Panc1 (cell line): ENCODE measurements around the gene GATD1. TPM values are rescaled to one million over a fixed set of nuclear protein-coding genes. Genes with fewer than 3 reads are reported as not detected.

ENCODE experiments used
- ATAC-seq: fragments of 200-7000 bp; cut with Tn5 transposase; 2 replicates; pipeline ENCODE4 v1.9.1; 2020; ENCODE audit warnings: mild to moderate bottlenecking, moderate library complexity
- BruUV-seq: library from RNA; stranded (reverse); fragments of 400-500 nt; replicated peaks from 2 replicates; lab custom pipeline; 2021; lab: Mats Ljungman, UMichigan
- CTCF ChIA-PET: fragments of 300-600 bp; sonication (Branson Sonifier 250); formaldehyde crosslinking; loops from one replicate; lab custom pipeline; 2022; ENCODE audit warnings: antibody characterized with exemption; lab: Charles Lee
- POLR2A ChIA-PET: fragments of 300-600 bp; sonication (Branson Sonifier 250); formaldehyde crosslinking; loops from one replicate; lab custom pipeline; 2022; ENCODE audit warnings: antibody characterized with exemption; lab: Charles Lee
- DNase-seq: peaks from one replicate; pipeline ENCODE4 v3.0.0-alpha.2; 2010; ENCODE audit warnings: low read depth, low spot score
- H3K27ac ChIP-seq: 2 replicates; pipeline ENCODE4 v1.5.1; 2011; ENCODE audit warnings: mild to moderate bottlenecking, low read length, inconsistent platforms
- H3K27me3 ChIP-seq: fragments of 200-500 bp; sonication (Bioruptor generic); 2 replicates; pipeline ENCODE4 v1.6.0; 2014; ENCODE audit warnings: low read length, inconsistent platforms; ENCODE audit not compliant: control insufficient read depth, insufficient read depth
- H3K36me3 ChIP-seq: fragments of 200-500 bp; sonication (Bioruptor generic); 2 replicates; pipeline ENCODE4 v1.5.1; 2014; ENCODE audit warnings: inconsistent platforms, mild to moderate bottlenecking, low read length, moderate library complexity; ENCODE audit not compliant: control insufficient read depth, insufficient read depth
- H3K4me1 ChIP-seq: 2 replicates; pipeline ENCODE4 v1.5.1; 2011; ENCODE audit warnings: inconsistent platforms, mild to moderate bottlenecking, low read length, moderate library complexity; ENCODE audit not compliant: control insufficient read depth, insufficient read depth
- H3K4me3 ChIP-seq, 2 experiments: 2 replicates each; pipeline ENCODE4 v1.5.1; 2011 to 2012; ENCODE audit warnings: low read depth in 2 of 2, low read length in 2 of 2, mild to moderate bottlenecking in 2 of 2, inconsistent platforms in 1 of 2, moderate library complexity in 1 of 2
- H3K9me3 ChIP-seq: fragments of 200-500 bp; sonication (Bioruptor generic); 2 replicates; pipeline ENCODE4 v1.5.1; 2014; ENCODE audit warnings: low read depth, mild to moderate bottlenecking, inconsistent platforms, low read length, moderate library complexity; ENCODE audit not compliant: control insufficient read depth, insufficient read depth
- CTCF ChIP-seq: fragments of 450-650 bp; IDR thresholded peaks from 2 replicates; pipeline ENCODE4 v1.5.1; 2017; ENCODE audit warnings: mild to moderate bottlenecking
- POLR2AphosphoS5 ChIP-seq: IDR thresholded peaks from 2 replicates; pipeline ENCODE4 v1.6.1; 2012; ENCODE audit warnings: mild to moderate bottlenecking, low read depth, low read length, moderate library complexity
- REST ChIP-seq, 2 experiments: IDR thresholded peaks; 2 replicates each; pipeline ENCODE4 v1.6.1; 2011 to 2012; ENCODE audit warnings: low read depth in 2 of 2, control low read depth in 1 of 2, low read length in 1 of 2, mild to moderate bottlenecking in 1 of 2, moderate library complexity in 1 of 2; ENCODE audit not compliant: insufficient read depth in 1 of 2
- SIN3A ChIP-seq: IDR thresholded peaks from 2 replicates; pipeline ENCODE4 v1.6.1; 2012; ENCODE audit warnings: low read depth, mild to moderate bottlenecking, low read length, moderate library complexity, borderline replicate concordance; ENCODE audit not compliant: insufficient read depth
- TCF7L2 ChIP-seq: IDR thresholded peaks from 2 replicates; pipeline ENCODE4 v1.6.1; 2011; ENCODE audit warnings: mild to moderate bottlenecking, low read depth, low read length, inconsistent platforms
- in situ Hi-C: cut with HindIII; loops from 2 replicates; pipeline ENCODE4 v1.10.0; 2016; ENCODE audit warnings: low sequenced_read_pairs, low pct_unique_long_range_greater_than_20kb
- intact Hi-C: fragments of 100-400 bp; cut with micrococcal nuclease; formaldehyde crosslinking; loops from one replicate; pipeline ENCODE4 v1.10.0; 2022; ENCODE audit not compliant: unreplicated experiment
- total RNA-seq: library from RNA; stranded (reverse); gene quantifications from one replicate; pipeline ENCODE4 v1.2.1, GENCODE V29; 2021; ENCODE audit not compliant: unreplicated experiment

The GATD1 gene
- total RNA-seq, 1 experiment from 2014 or later, result 229 TPM

GRCh38 chr11:816433-816779 lies 39.1 kb upstream of the GATD1 start:
- BruUV-seq, result no TSS peak
- ChIA-PET POLR2A (interaction anchor here (1.9 kb wide), 1 partner anchor 14 kb away, joined by 8 read pairs; no protein-coding TSS in a partner anchor), CTCF (no interaction called here)
- Histone ChIP-seq H3K4me3 (no peak overlapping the region), H3K9me3 (no peaks in the 10 kb centered on the region), H3K36me3 (peaks cover 18% of the 10 kb centered on the region), H3K27ac (no peak overlapping the region), H3K27me3 (no peaks in the 10 kb centered on the region), H3K4me1 (peaks cover 45% of the 10 kb centered on the region)
- ATAC-seq (peak; percentile 17), DNase-seq (no peak)
- no peak for TF ChIP-seq CTCF
- TF ChIP-seq REST (IDR thresholded peaks at IDR 0.05; ENCODE audit: insufficient read depth in 1 of 2, low read depth in 2 of 2, low read length in 1 of 2), result no peak
- TF ChIP-seq TCF7L2, result no peak
- no peak for TF ChIP-seq SIN3A
- TF ChIP-seq POLR2AphosphoS5, result no peak; the same call in 1 of the 2 replicates
- intact Hi-C loops, result no loop called here
- in situ Hi-C loops, result no loop called here

GRCh38 chr11:815675-816432 lies 38.6 kb upstream of the GATD1 start:
- Histone ChIP-seq H3K27ac (no peak overlapping the region), H3K27me3 (no peaks in the 10 kb centered on the region), H3K9me3 (no peaks in the 10 kb centered on the region), H3K4me3 (no peak overlapping the region), H3K36me3 (peaks cover 21% of the 10 kb centered on the region), H3K4me1 (peaks cover 43% of the 10 kb centered on the region)
- TF ChIP-seq POLR2AphosphoS5, result peak; percentile 40
- TF ChIP-seq REST (IDR thresholded peaks at IDR 0.05; ENCODE audit: insufficient read depth in 1 of 2, low read depth in 2 of 2, low read length in 1 of 2), result no peak
- TF ChIP-seq SIN3A, result 0 out of 2 replicates have a peak, but pooled peaks have one; percentile 54
- no peak for TF ChIP-seq CTCF
- TF ChIP-seq TCF7L2, result no peak
- ATAC-seq (no peak), DNase-seq (no peak)
- ChIA-PET CTCF (no interaction called here), POLR2A (interaction anchor here (1.9 kb wide), 1 partner anchor 15 kb away, joined by 8 read pairs; no protein-coding TSS in a partner anchor)
- intact Hi-C loops (no loop called here), in situ Hi-C loops (no loop called here)
- BruUV-seq, result no TSS peak
